H9 (cell line): Measurements from ENCODE around the gene SNX4. TPM values are rescaled to one million over a fixed set of nuclear protein-coding genes. Genes with fewer than 3 reads are reported as not detected.
A peak's percentile ranks its signal among the peaks of the same experiment; 100 is the strongest.

Source experiments
- DNase-seq: peaks from one replicate; pipeline ENCODE4 v3.0.0-alpha.2; 2017
- H2AFZ ChIP-seq: one replicate; pipeline ENCODE4 v1.6.1; 2013; ENCODE audit warnings: mild to moderate bottlenecking, low read length, control low read depth, moderate library complexity
- H2AK5ac ChIP-seq: 2 replicates; pipeline ENCODE4 v1.6.1; 2013; ENCODE audit warnings: low read length, control low read depth, mixed read lengths; ENCODE audit not compliant: insufficient read length
- H2BK120ac ChIP-seq: one replicate; pipeline ENCODE4 v1.6.1; 2013; ENCODE audit warnings: low read depth, mild to moderate bottlenecking, low read length, control low read depth, inconsistent platforms; ENCODE audit not compliant: poor library complexity, severe bottlenecking
- H2BK12ac ChIP-seq: 2 replicates; pipeline ENCODE4 v1.6.1; 2013; ENCODE audit warnings: low read length, control low read depth, mixed read lengths, low read depth; ENCODE audit not compliant: insufficient read length
- H2BK15ac ChIP-seq: 2 replicates; pipeline ENCODE4 v1.6.1; 2013; ENCODE audit warnings: low read depth, low read length, control low read depth
- H2BK20ac ChIP-seq: one replicate; pipeline ENCODE4 v1.6.1; 2013; ENCODE audit warnings: low read depth, mild to moderate bottlenecking, low read length, control low read depth, inconsistent platforms; ENCODE audit not compliant: poor library complexity, severe bottlenecking
- H2BK5ac ChIP-seq: 2 replicates; pipeline ENCODE4 v1.6.1; 2013; ENCODE audit warnings: low read length, control low read depth, mixed read lengths; ENCODE audit not compliant: insufficient read length
- H3K14ac ChIP-seq: 2 replicates; pipeline ENCODE4 v1.6.1; 2013; ENCODE audit warnings: low read length, control low read depth; ENCODE audit not compliant: insufficient read depth
- H3K18ac ChIP-seq: 2 replicates; pipeline ENCODE4 v1.6.1; 2013; ENCODE audit warnings: low read depth, mild to moderate bottlenecking, mixed read lengths, low read length, control low read depth; ENCODE audit not compliant: insufficient read length
- H3K23ac ChIP-seq: 2 replicates; pipeline ENCODE4 v1.6.1; 2013; ENCODE audit warnings: low read length, control low read depth, mixed read lengths, low read depth; ENCODE audit not compliant: insufficient read length
- H3K23me2 ChIP-seq: 2 replicates; pipeline ENCODE4 v1.6.1; 2013; ENCODE audit warnings: low read depth, mild to moderate bottlenecking, mixed read lengths, low read length, control low read depth; ENCODE audit not compliant: insufficient read length, poor library complexity, severe bottlenecking
- H3K27ac ChIP-seq: 2 replicates; pipeline ENCODE4 v1.5.1; 2013; ENCODE audit warnings: low read length, control low read depth, mixed read lengths, low read depth; ENCODE audit not compliant: insufficient read length
- H3K27me3 ChIP-seq: 2 replicates; pipeline ENCODE4 v1.6.1; 2013; ENCODE audit warnings: low read length, control low read depth, inconsistent platforms; ENCODE audit not compliant: insufficient read depth
- H3K4ac ChIP-seq: 2 replicates; pipeline ENCODE4 v1.6.1; 2013; ENCODE audit warnings: low read depth, mild to moderate bottlenecking, control low read depth, inconsistent platforms, low read length, moderate library complexity
- H3K4me1 ChIP-seq: 2 replicates; pipeline ENCODE4 v1.6.1; 2013; ENCODE audit warnings: low read length, control low read depth, inconsistent platforms; ENCODE audit not compliant: insufficient read depth
- H3K4me2 ChIP-seq: 2 replicates; pipeline ENCODE4 v1.6.1; 2013; ENCODE audit warnings: low read length, control low read depth, mixed read lengths; ENCODE audit not compliant: insufficient read length, insufficient read depth
- H3K56ac ChIP-seq: 2 replicates; pipeline ENCODE4 v1.6.1; 2013; ENCODE audit warnings: low read depth, mild to moderate bottlenecking, mixed read lengths, low read length, control low read depth; ENCODE audit not compliant: insufficient read length
- H3K79me1 ChIP-seq: 2 replicates; pipeline ENCODE4 v1.6.1; 2013; ENCODE audit warnings: low read depth, mild to moderate bottlenecking, moderate library complexity, low read length, control low read depth, inconsistent platforms; ENCODE audit not compliant: insufficient read depth, poor library complexity, severe bottlenecking
- H3K79me2 ChIP-seq: 2 replicates; pipeline ENCODE4 v1.6.1; 2013; ENCODE audit warnings: low read length, control low read depth, inconsistent platforms; ENCODE audit not compliant: insufficient read depth
- H3K9ac ChIP-seq: 2 replicates; pipeline ENCODE4 v1.6.1; 2013; ENCODE audit warnings: low read length, control low read depth, mixed read lengths; ENCODE audit not compliant: insufficient read length; ENCODE audit errors: extremely low read depth
- H3K9me3 ChIP-seq: one replicate; pipeline ENCODE4 v1.6.1; 2013; ENCODE audit warnings: low read depth, low read length, inconsistent platforms; ENCODE audit not compliant: control insufficient read depth
- H3T11ph ChIP-seq: one replicate; pipeline ENCODE4 v1.6.1; 2013; ENCODE audit warnings: mild to moderate bottlenecking, low read length, control low read depth, inconsistent platforms
- H4K20me1 ChIP-seq: one replicate; pipeline ENCODE4 v1.6.1; 2013; ENCODE audit not compliant: control insufficient read depth, insufficient read length, insufficient read depth
- H4K5ac ChIP-seq: 2 replicates; pipeline ENCODE4 v1.6.1; 2013; ENCODE audit warnings: low read depth, mild to moderate bottlenecking, mixed read lengths, low read length, control low read depth; ENCODE audit not compliant: insufficient read length
- H4K8ac ChIP-seq: replicated peaks from 2 replicates; pipeline ENCODE4 v1.6.1; 2013; ENCODE audit warnings: low read length, control low read depth, mixed read lengths, low read depth; ENCODE audit not compliant: insufficient read length
- H4K91ac ChIP-seq: 2 replicates; pipeline ENCODE4 v1.6.1; 2013; ENCODE audit warnings: low read depth, mild to moderate bottlenecking, moderate library complexity, mixed read lengths, low read length, control low read depth; ENCODE audit not compliant: insufficient read length
- H3K27ac Mint-ChIP-seq, 3 experiments: 2 replicates in 2 of 3; 3 replicates in 1 of 3; pipeline ENCODE4 v1.8.0; 2020 to 2021; ENCODE audit warnings: mixed read lengths in 3 of 3, mild to moderate bottlenecking in 1 of 3, moderate library complexity in 1 of 3
- H3K27me3 Mint-ChIP-seq: 2 replicates; pipeline ENCODE4 v1.8.0; 2021; ENCODE audit warnings: low read depth, mild to moderate bottlenecking, moderate library complexity, mixed read lengths
- H3K36me3 Mint-ChIP-seq, 3 experiments: 2 replicates in 2 of 3; 3 replicates in 1 of 3; pipeline ENCODE4 v1.8.0; 2020 to 2021; ENCODE audit warnings: low read depth in 3 of 3, mixed read lengths in 3 of 3; ENCODE audit not compliant: insufficient read depth in 1 of 3
- H3K4me1 Mint-ChIP-seq, 2 experiments: 2 replicates each; pipeline ENCODE4 v1.8.0; 2020; ENCODE audit warnings: mixed read lengths in 2 of 2
- H3K4me3 Mint-ChIP-seq, 2 experiments: 2 replicates in 1 of 2; 3 replicates in 1 of 2; pipeline ENCODE4 v1.8.0; 2020 to 2021; ENCODE audit warnings: mild to moderate bottlenecking in 2 of 2, mixed read lengths in 2 of 2, moderate library complexity in 1 of 2
- H3K9me3 Mint-ChIP-seq, 2 experiments: 2 replicates in 1 of 2; 3 replicates in 1 of 2; pipeline ENCODE4 v1.8.0; 2020; ENCODE audit warnings: mild to moderate bottlenecking in 2 of 2, mixed read lengths in 2 of 2, moderate library complexity in 1 of 2
- WGBS: extraction: QIAGEN DNeasy Blood & Tissue Kit; methylation state at CpG from one replicate; pipeline ENCODE4 v1.1.7; 2013; ENCODE audit warnings: missing lambda C conversion rate, low lambda C conversion rate, mixed read lengths; ENCODE audit not compliant: insufficient read length; ENCODE audit errors: extremely low coverage; 5-methylcytosine and 5-hydroxymethylcytosine counted together
- total RNA-seq: library from RNA; stranded (reverse); gene quantifications from 2 replicates; pipeline ENCODE4 v1.2.1, GENCODE V29; 2021
- TF ChIP-seq, protein P1 (sequence below): fragments of 200-600 bp; sonication (generic); conservative IDR thresholded peaks from 3 replicates; pipeline ENCODE4 v1.8.0; 2021; ENCODE audit warnings: antibody characterized with exemption, mild to moderate bottlenecking

SNX4 gene
- total RNA-seq, 1 experiment from 2014 or later, result 29.5 TPM

DNA sequence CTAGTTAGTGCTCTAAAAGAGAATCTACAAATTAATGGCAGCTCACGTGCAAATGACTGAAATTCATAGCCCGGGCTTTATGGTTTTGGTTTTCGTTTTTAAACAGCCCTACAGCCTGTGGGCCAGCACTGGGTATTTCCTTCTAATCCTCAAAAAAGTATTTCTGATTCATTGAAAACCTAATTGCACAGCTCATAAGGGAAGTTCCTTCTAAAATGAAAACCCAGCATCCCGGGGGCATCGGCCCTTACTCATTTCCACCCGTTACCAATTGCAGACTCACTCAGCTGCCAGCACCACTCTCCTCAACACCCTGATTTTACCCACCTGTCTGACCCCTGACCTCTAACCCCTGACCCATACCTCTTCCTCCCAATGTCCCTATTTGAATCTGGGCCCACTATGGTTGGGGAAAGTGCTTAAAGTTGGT is 85.4 kb downstream of the SNX4 start:
- Mint-ChIP-seq H3K9me3 (no peaks in the 10 kb centered on the region), H3K27me3 (no peaks in the 10 kb centered on the region), H3K27ac (peak overlapping the region in 1 of 3 experiments; percentile 16; a peak in 1 of 7 replicates), H3K4me3 (no peak overlapping the region), H3K36me3 (no peaks in the 10 kb centered on the region; a peak in 1 of 7 replicates), H3K4me1 (peaks cover 16 to 23% of the 10 kb centered on the region in 2 experiments)
- Histone ChIP-seq H2BK5ac (no peak overlapping the region), H4K8ac (no peak overlapping the region), H2BK15ac (no peak overlapping the region), H2AFZ (no peak overlapping the region), H3K4me1 (no peaks in the 10 kb centered on the region), H2BK20ac (no peak overlapping the region), H3K4me2 (no peak overlapping the region), H2BK12ac (no peak overlapping the region), H3T11ph (no peak overlapping the region), H3K9me3 (no peaks in the 10 kb centered on the region), H2BK120ac (no peak overlapping the region), H3K23me2 (no peaks in the 10 kb centered on the region), H3K18ac (no peak overlapping the region), H3K27me3 (no peaks in the 10 kb centered on the region), H3K23ac (no peak overlapping the region), H3K4ac (no peak overlapping the region), H3K79me1 (no peaks in the 10 kb centered on the region), H3K14ac (no peak overlapping the region), H3K27ac (no peak overlapping the region), H4K91ac (no peak overlapping the region), H3K9ac (no peak overlapping the region), H4K5ac (no peak overlapping the region), H3K79me2 (no peaks in the 10 kb centered on the region), H2AK5ac (no peak overlapping the region), H3K56ac (no peak overlapping the region), H4K20me1 (no peaks in the 10 kb centered on the region)
- no peak for DNase-seq
- TF ChIP-seq, protein P1, sequence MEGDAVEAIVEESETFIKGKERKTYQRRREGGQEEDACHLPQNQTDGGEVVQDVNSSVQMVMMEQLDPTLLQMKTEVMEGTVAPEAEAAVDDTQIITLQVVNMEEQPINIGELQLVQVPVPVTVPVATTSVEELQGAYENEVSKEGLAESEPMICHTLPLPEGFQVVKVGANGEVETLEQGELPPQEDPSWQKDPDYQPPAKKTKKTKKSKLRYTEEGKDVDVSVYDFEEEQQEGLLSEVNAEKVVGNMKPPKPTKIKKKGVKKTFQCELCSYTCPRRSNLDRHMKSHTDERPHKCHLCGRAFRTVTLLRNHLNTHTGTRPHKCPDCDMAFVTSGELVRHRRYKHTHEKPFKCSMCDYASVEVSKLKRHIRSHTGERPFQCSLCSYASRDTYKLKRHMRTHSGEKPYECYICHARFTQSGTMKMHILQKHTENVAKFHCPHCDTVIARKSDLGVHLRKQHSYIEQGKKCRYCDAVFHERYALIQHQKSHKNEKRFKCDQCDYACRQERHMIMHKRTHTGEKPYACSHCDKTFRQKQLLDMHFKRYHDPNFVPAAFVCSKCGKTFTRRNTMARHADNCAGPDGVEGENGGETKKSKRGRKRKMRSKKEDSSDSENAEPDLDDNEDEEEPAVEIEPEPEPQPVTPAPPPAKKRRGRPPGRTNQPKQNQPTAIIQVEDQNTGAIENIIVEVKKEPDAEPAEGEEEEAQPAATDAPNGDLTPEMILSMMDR, result no peak
- no CpG with 5 or more reads among the region's 6 CpGs for WGBS
